ENCODE data around the gene ZMAT2.
"Not testable (repeated sequence)": the region's sequence is repeated elsewhere in the genome, so short reads cannot be mapped to it uniquely, and the experiment has no call there.

Gene ZMAT2

GRCh38 chr5:140708787-140709186, 8.5 kb downstream of the ZMAT2 start:
- DNase-seq (ENCODE audit: low spot score), result not testable (repeated sequence)

- DNase-seq (ENCODE audit: low spot score), result peak; percentile 81
These were observed 10.8 kb downstream of the ZMAT2 start for GRCh38 chr5:140710899-140711552.

- no peak for DNase-seq (ENCODE audit: low spot score)
These were observed 11.5 kb downstream of the ZMAT2 start for GRCh38 chr5:140711794-140712193.

- DNase-seq (ENCODE audit: low spot score), result no peak
These were observed 13.4 kb downstream of the ZMAT2 start for GRCh38 chr5:140713562-140714094.

GRCh38 chr5:140716238-140716637, 16.0 kb downstream of the ZMAT2 start:
- not testable (repeated sequence) for DNase-seq (ENCODE audit: low spot score)

- DNase-seq (ENCODE audit: low spot score), result no peak
These were observed 18.0 kb downstream of the ZMAT2 start for GRCh38 chr5:140718266-140718592.

- not testable (repeated sequence) for DNase-seq (ENCODE audit: low spot score)
These were observed 20.5 kb downstream of the ZMAT2 start for GRCh38 chr5:140720738-140721137.

GRCh38 chr5:140721395-140721794, 21.1 kb downstream of the ZMAT2 start:
- DNase-seq (ENCODE audit: low spot score), result not testable (repeated sequence)

- DNase-seq (ENCODE audit: low spot score), result peak; percentile 14
These were observed 25.7 kb downstream of the ZMAT2 start for GRCh38 chr5:140725799-140726471.

- no peak for DNase-seq (ENCODE audit: low spot score)
These were observed 32.9 kb downstream of the ZMAT2 start for GRCh38 chr5:140733098-140733497.

GRCh38 chr5:140734354-140734753, 34.1 kb downstream of the ZMAT2 start:
- no peak for DNase-seq (ENCODE audit: low spot score)

GRCh38 chr5:140737486-140737885, 37.2 kb downstream of the ZMAT2 start:
- DNase-seq (ENCODE audit: low spot score), result no peak

- no peak for DNase-seq (ENCODE audit: low spot score)
These were observed 41.7 kb downstream of the ZMAT2 start for GRCh38 chr5:140741967-140742366.

- no peak for DNase-seq (ENCODE audit: low spot score)
These were observed 53.3 kb downstream of the ZMAT2 start for GRCh38 chr5:140753561-140753960.

Data from globus pallidus (tissue), 1 donor.